Panc1 (cell line): ENCODE measurements around the gene CTTNBP2NL.
"Not testable (repeated sequence)": the region's sequence is repeated elsewhere in the genome, so short reads cannot be mapped to it uniquely, and the experiment has no call there.

ENCODE experiments used
- CTCF ChIP-seq: fragments of 450-650 bp; IDR thresholded peaks from 2 replicates; pipeline ENCODE4 v1.5.1; 2017; ENCODE audit warnings: mild to moderate bottlenecking
- POLR2AphosphoS5 ChIP-seq: IDR thresholded peaks from 2 replicates; pipeline ENCODE4 v1.6.1; 2012; ENCODE audit warnings: mild to moderate bottlenecking, low read depth, low read length, moderate library complexity
- SIN3A ChIP-seq: IDR thresholded peaks from 2 replicates; pipeline ENCODE4 v1.6.1; 2012; ENCODE audit warnings: low read depth, mild to moderate bottlenecking, low read length, moderate library complexity, borderline replicate concordance; ENCODE audit not compliant: insufficient read depth
- TCF7L2 ChIP-seq: IDR thresholded peaks from 2 replicates; pipeline ENCODE4 v1.6.1; 2011; ENCODE audit warnings: mild to moderate bottlenecking, low read depth, low read length, inconsistent platforms
- TF ChIP-seq, protein P1 (sequence below), 2 experiments: IDR thresholded peaks; 2 replicates each; pipeline ENCODE4 v1.6.1; 2011 to 2012; ENCODE audit warnings: low read depth in 2 of 2, control low read depth in 1 of 2, low read length in 1 of 2, mild to moderate bottlenecking in 1 of 2, moderate library complexity in 1 of 2; ENCODE audit not compliant: insufficient read depth in 1 of 2

DNA sequence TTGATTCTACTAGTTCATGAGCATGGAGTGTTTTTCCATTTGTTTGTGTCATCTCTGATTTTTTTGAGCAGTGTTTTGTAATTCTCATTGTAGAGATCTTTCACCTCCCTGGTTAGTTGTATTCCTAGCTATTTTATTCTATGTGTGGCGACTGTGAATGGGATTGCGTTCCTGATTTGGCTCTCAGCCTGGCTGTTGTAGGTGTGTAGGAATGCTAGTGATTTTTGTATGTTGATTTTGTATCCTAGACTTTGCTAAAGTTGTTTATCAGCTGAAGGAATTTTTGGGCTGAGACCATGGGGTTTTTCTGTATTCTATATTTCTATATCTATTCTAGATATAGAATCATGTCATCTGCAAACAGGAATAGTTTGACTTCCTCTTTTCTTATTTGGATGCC is 42.1 kb downstream of the CTTNBP2NL start:
- TF ChIP-seq CTCF, POLR2AphosphoS5, SIN3A, TCF7L2: not testable (repeated sequence)
- TF ChIP-seq, protein P1, sequence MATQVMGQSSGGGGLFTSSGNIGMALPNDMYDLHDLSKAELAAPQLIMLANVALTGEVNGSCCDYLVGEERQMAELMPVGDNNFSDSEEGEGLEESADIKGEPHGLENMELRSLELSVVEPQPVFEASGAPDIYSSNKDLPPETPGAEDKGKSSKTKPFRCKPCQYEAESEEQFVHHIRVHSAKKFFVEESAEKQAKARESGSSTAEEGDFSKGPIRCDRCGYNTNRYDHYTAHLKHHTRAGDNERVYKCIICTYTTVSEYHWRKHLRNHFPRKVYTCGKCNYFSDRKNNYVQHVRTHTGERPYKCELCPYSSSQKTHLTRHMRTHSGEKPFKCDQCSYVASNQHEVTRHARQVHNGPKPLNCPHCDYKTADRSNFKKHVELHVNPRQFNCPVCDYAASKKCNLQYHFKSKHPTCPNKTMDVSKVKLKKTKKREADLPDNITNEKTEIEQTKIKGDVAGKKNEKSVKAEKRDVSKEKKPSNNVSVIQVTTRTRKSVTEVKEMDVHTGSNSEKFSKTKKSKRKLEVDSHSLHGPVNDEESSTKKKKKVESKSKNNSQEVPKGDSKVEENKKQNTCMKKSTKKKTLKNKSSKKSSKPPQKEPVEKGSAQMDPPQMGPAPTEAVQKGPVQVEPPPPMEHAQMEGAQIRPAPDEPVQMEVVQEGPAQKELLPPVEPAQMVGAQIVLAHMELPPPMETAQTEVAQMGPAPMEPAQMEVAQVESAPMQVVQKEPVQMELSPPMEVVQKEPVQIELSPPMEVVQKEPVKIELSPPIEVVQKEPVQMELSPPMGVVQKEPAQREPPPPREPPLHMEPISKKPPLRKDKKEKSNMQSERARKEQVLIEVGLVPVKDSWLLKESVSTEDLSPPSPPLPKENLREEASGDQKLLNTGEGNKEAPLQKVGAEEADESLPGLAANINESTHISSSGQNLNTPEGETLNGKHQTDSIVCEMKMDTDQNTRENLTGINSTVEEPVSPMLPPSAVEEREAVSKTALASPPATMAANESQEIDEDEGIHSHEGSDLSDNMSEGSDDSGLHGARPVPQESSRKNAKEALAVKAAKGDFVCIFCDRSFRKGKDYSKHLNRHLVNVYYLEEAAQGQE (IDR thresholded peaks at IDR 0.05; ENCODE audit: insufficient read depth in 1 of 2, low read depth in 2 of 2, low read length in 1 of 2) = not testable (repeated sequence)
